Germinal center (tissue), 1 donor: ENCODE measurements around the gene LUC7L3.
"Not testable (repeated sequence)": the region's sequence is repeated elsewhere in the genome, so short reads cannot be mapped to it uniquely, and the experiment has no call there.

Experiments
- DNase-seq: peaks from one replicate; pipeline ENCODE4 v3.0.0; 2012; ENCODE audit warnings: mixed read lengths, low spot score

The LUC7L3 gene, protein sequence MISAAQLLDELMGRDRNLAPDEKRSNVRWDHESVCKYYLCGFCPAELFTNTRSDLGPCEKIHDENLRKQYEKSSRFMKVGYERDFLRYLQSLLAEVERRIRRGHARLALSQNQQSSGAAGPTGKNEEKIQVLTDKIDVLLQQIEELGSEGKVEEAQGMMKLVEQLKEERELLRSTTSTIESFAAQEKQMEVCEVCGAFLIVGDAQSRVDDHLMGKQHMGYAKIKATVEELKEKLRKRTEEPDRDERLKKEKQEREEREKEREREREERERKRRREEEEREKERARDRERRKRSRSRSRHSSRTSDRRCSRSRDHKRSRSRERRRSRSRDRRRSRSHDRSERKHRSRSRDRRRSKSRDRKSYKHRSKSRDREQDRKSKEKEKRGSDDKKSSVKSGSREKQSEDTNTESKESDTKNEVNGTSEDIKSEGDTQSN

GRCh38 chr17:50719144-50719923, at the start of gene LUC7L3:
LUC7L3 (plus strand) TSS chr17:50719603; CDS start chr17:50719733, 130 bp downstream.
- peak; percentile 96 for DNase-seq

DNA sequence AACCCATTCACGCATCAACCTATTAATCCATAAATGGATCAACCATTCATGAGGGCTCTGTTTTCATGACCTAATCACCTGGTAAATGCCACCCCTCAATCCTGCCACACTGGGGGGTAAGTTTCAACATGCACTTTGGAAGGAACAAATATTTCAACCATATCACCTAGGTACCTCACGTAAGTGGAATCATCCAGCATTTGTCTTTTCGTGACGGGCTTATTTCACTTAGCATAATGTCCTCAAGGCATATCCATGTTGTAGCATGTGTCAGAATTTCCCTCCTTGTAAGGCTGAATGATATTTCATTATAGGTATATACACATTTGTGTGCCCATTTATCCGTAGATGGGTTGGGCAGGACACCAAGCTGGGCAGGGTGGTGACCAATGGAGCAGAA, 47.3 kb upstream of the LUC7L3 start:
- no peak for DNase-seq

DNA sequence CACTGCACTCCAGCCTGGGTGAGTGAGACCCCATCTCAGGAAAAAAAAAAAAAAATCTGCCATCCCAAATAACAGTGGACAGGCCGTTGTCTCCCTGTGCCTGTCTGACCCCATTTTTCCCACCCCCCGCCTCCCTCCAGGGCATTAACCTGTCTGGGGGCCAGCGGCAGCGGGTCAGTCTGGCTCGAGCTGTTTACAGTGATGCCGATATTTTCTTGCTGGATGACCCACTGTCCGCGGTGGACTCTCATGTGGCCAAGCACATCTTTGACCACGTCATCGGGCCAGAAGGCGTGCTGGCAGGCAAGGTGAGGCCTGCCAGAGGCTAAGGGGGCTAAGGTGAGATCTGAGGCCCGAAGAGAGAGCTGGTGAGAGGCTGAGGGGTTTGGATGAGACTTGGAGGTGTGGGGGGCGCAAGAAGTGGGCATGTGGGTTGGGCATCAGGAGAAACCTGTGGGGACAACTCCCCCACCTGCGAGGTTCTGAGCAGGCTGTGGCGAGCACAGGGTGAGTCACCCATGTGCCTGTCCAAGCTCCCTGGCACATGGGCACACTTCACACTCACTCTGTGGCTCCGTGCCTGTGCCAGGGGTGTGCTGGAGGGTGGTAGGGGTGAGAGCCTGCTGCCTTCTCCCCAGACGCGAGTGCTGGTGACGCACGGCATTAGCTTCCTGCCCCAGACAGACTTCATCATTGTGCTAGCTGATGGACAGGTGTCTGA, 46.4 kb upstream of the LUC7L3 start:
- DNase-seq, result no peak

DNA sequence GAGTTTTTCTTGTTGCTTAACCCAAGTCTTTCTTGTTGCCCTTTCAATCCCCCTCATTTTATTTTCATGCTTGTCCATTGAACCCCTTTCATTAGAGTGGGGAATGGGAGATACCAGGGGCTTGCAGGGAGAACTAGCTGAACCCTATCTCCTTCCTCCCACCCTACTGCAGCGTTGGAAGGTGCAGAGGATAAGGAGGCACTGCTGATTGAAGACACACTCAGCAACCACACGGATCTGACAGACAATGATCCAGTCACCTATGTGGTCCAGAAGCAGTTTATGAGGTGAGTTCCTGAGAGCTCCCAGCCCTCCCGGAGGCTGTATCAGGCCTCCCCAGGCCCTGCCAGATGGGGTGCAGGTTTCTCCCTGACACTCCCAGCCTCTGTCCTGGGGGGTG, 44.2 kb upstream of the LUC7L3 start:
- DNase-seq, result no peak

GRCh38 chr17:50675627-50676026, 43.8 kb upstream of the LUC7L3 start:
- no peak for DNase-seq

- DNase-seq, result no peak
These were observed 43.1 kb upstream of the LUC7L3 start for GRCh38 chr17:50676065-50676975.

GRCh38 chr17:50677851-50678375, 41.5 kb upstream of the LUC7L3 start:
- DNase-seq, result no peak

DNA sequence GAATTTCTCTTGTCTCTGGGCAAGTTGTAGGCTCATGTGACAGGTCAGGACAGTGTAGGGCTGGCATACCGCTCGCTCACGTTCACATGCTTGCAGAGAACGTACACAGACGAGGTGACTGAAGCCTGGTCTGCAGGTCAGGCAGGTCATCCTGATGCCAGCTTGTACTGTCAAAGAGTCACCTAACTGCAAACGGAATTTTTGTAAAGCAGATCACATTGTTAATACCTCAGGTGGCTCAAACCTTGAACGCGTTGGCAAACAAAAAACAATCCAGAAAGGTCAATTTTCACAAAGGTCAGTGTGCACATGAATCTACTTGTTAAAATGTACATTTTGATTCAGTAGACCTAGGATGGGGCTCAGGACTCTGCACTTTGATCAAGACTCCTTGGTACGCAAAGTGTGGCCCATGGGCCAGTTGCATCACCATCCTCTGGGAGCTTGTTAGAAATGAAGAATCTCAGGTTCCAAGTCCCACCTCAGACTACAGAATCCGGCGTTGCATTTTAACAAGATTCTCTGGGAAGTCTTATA, 40.3 kb upstream of the LUC7L3 start:
- DNase-seq, result no peak

DNA sequence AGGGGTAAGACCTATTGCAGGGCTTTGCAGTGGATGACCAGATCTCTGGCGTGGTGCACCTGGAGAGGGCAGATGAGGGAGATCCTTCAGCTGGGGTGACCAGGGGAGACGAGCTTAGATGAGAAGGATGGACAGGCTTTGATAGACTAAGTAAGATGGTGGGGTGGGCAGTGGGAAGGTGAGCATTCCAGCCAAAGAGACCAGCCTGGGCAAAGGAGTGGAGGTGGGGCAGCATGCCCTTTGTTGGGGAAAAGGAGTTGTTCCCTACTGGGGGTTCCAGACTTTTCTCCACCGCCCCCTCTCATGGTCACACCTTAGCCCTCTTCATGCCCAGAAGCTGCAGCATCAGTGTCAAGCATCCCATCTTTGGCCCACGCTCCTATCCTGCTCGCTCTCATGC, 39.3 kb upstream of the LUC7L3 start:
- DNase-seq, result no peak

GRCh38 chr17:50680543-50681262, 38.7 kb upstream of the LUC7L3 start:
- not testable (repeated sequence) for DNase-seq

- DNase-seq, result no peak
These were observed 37.9 kb upstream of the LUC7L3 start for GRCh38 chr17:50681263-50682200.

DNA sequence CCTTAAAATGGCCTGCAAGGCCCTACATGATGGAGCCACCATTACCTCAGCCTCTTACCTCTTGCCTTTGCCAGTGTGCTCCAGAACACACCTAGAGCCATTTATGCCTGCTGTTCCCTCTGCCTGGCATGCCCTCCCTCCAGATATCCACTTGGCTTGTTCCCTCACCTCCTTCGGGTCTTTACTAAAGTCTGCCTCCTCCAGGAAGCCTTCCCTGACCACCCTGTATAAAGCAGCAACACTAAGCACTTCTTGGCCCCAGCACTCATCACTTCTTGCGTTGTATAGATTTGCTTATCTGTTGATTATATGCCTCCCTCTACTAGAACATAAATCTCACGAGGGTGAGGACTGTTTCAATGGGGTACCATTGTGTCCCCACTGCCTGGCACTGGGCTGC, 37.0 kb upstream of the LUC7L3 start:
- no peak for DNase-seq

- DNase-seq, result no peak
These were observed 36.5 kb upstream of the LUC7L3 start for GRCh38 chr17:50682938-50683337.

GRCh38 chr17:50683434-50684287, 35.7 kb upstream of the LUC7L3 start:
- no peak for DNase-seq

DNA sequence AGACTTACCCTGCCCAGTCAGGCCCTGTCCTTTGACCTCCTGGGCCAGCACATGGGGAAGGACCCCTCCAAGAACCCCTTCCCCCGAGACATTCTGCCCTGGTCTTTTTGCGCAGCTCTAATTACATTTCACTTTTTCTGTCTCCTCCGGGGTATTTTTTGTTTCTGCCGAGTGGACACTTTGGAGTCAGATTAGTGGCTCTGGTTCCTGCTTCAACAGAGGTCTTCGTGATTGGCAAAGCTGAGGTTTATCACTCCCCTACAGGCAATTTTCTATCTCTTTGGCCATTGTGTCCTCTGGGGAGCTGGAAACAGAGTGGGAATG, 35.2 kb upstream of the LUC7L3 start:
- DNase-seq, result no peak

DNA sequence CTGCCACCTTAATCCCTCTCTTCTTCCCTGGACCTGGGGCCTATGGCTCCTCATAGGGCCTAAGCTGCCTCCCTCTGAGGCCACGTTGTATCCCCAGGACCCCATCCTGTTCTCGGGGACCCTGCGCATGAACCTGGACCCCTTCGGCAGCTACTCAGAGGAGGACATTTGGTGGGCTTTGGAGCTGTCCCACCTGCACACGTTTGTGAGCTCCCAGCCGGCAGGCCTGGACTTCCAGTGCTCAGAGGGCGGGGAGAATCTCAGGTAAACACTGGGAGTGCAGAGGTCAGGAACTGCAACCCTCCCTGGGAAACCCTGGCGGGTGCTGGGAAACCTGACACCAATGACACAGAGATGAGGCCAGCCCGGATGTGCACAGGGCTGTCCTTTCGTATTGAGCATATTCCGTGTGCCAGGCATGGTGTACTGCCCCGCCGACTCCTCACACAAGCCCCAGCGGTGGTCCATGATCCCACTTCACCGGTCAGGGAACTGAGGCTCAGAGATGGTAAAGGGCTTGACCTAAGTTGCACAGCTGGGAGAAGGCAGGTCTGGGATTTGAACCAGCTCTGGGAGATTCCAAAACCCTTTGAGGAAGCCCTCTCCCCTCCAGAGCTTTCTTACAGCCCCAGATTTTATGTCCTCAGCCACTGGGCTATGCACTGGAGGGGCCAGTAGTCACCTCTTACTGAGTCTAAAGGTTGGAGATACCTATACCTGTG, 34.6 kb upstream of the LUC7L3 start:
- DNase-seq, result no peak

DNA sequence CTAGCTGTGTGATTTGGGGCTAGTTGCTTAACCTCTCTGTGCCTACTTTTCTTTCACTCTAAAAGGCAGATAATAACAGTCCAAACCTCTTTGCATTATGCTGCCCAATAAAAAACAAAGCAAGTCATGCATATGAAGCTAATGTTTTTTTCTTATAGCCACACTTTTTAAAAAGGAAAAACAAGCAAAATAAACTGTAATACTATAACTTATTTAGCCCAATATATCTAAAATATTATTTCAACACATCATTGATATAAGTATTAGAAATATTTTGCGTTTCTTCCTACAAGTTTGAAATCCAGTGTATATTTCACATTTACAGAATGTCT, 34.1 kb upstream of the LUC7L3 start:
- no peak for DNase-seq
